NCI-H748 treated with DMSO at 0.1 percent for 48 hours (cell line): ENCODE measurements around the gene SNX27.
"Not testable (repeated sequence)": the region's sequence is repeated elsewhere in the genome, so short reads cannot be mapped to it uniquely, and the experiment has no call there.

ENCODE experiments used
- DNase-seq: peaks from one replicate; lab custom pipeline; 2025; lab: John Stamatoyannopoulos, UW

The SNX27 gene

GRCh38 chr1:151641229-151641628 lies 29.4 kb downstream of the SNX27 start:
- no peak for DNase-seq

GRCh38 chr1:151643085-151643484 lies 31.2 kb downstream of the SNX27 start:
- not testable (repeated sequence) for DNase-seq

GRCh38 chr1:151644001-151644400 lies 32.2 kb downstream of the SNX27 start:
- no peak for DNase-seq

- DNase-seq: no peak
These were observed 41.5 kb downstream of the SNX27 start for GRCh38 chr1:151653397-151653796.

- DNase-seq: no peak
These were observed 43.5 kb downstream of the SNX27 start for GRCh38 chr1:151655371-151655770.

- DNase-seq: no peak
These were observed 49.9 kb downstream of the SNX27 start for GRCh38 chr1:151661751-151662150.

GRCh38 chr1:151668090-151668489 lies 56.2 kb downstream of the SNX27 start:
- no peak for DNase-seq

GRCh38 chr1:151670036-151670675 lies 58.3 kb downstream of the SNX27 start:
- not testable (repeated sequence) for DNase-seq

- DNase-seq: no peak
These were observed 61.6 kb downstream of the SNX27 start for GRCh38 chr1:151673407-151673806.

- DNase-seq: no peak
These were observed 68.5 kb downstream of the SNX27 start for GRCh38 chr1:151680391-151680790.

GRCh38 chr1:151680826-151681225 lies 69.0 kb downstream of the SNX27 start:
- no peak for DNase-seq

GRCh38 chr1:151681923-151682322 lies 70.1 kb downstream of the SNX27 start:
- DNase-seq: no peak

- not testable (repeated sequence) for DNase-seq
These were observed 71.1 kb downstream of the SNX27 start for GRCh38 chr1:151682901-151683300.

GRCh38 chr1:151684128-151684527 lies 72.3 kb downstream of the SNX27 start:
- DNase-seq: no peak

GRCh38 chr1:151686561-151686960 lies 74.7 kb downstream of the SNX27 start:
- no peak for DNase-seq

GRCh38 chr1:151689494-151689893 lies 77.6 kb downstream of the SNX27 start:
- no peak for DNase-seq

- DNase-seq: no peak
These were observed 80.4 kb downstream of the SNX27 start for GRCh38 chr1:151692226-151692625.

- DNase-seq: peak; percentile 6
These were observed 81.3 kb downstream of the SNX27 start for GRCh38 chr1:151693057-151693651.

GRCh38 chr1:151701515-151701914 lies 89.7 kb downstream of the SNX27 start:
- no peak for DNase-seq

- DNase-seq: no peak
These were observed 91.1 kb downstream of the SNX27 start for GRCh38 chr1:151702936-151703335.

GRCh38 chr1:151703813-151704212 lies 92.0 kb downstream of the SNX27 start:
- DNase-seq: no peak

GRCh38 chr1:151704246-151704645 lies 92.4 kb downstream of the SNX27 start:
- DNase-seq: no peak

- DNase-seq: no peak
These were observed 93.3 kb downstream of the SNX27 start for GRCh38 chr1:151705146-151705545.
